Activated naive CD8-positive, alpha-beta T cell treated with anti-CD3 and anti-CD28 coated beads, Interleukin-2, amount 10 ng/mL, durations not matched to agents 7 days and 5 days (primary cell): Measurements from ENCODE around the gene ABLIM3. TPM values are rescaled to one million over a fixed set of nuclear protein-coding genes. Genes with fewer than 3 reads are reported as not detected.

Experiments used
- ATAC-seq: fragments of 150-1000 bp; cut with Tn5 transposase; one replicate; pipeline ENCODE4 v1.10.0; 2021; ENCODE audit warnings: low read depth, moderate library complexity
- POLR2A ChIA-PET: fragments of 350-600 bp; sonication (Branson Sonifier 250); formaldehyde crosslinking; loops from one replicate; lab custom pipeline; 2021; ENCODE audit warnings: antibody characterized with exemption; lab: Charles Lee
- DNase-seq: peaks from one replicate; pipeline ENCODE4 v3.0.0; 2021
- H3K27ac Mint-ChIP-seq: one replicate; pipeline ENCODE4 v1.8.0; 2022; ENCODE audit warnings: mild to moderate bottlenecking, mixed read lengths
- H3K27me3 Mint-ChIP-seq: one replicate; pipeline ENCODE4 v1.8.0; 2022; ENCODE audit warnings: mild to moderate bottlenecking, moderate library complexity, mixed read lengths
- H3K36me3 Mint-ChIP-seq: one replicate; pipeline ENCODE4 v1.8.0; 2021; ENCODE audit warnings: mild to moderate bottlenecking, mixed read lengths
- H3K4me1 Mint-ChIP-seq: one replicate; pipeline ENCODE4 v1.8.0; 2021; ENCODE audit warnings: mixed read lengths
- H3K4me3 Mint-ChIP-seq: one replicate; pipeline ENCODE4 v1.8.0; 2022; ENCODE audit warnings: mild to moderate bottlenecking, moderate library complexity, mixed read lengths
- H3K9me3 Mint-ChIP-seq: one replicate; pipeline ENCODE4 v1.8.0; 2021; ENCODE audit warnings: mixed read lengths
- total RNA-seq, 2 experiments: library from RNA; stranded (reverse); gene quantifications; one replicate each; pipeline ENCODE4 v1.2.3, GENCODE V29; 2021

The ABLIM3 gene
- total RNA-seq, 2 experiments from 2014 or later, result not detected

DNA sequence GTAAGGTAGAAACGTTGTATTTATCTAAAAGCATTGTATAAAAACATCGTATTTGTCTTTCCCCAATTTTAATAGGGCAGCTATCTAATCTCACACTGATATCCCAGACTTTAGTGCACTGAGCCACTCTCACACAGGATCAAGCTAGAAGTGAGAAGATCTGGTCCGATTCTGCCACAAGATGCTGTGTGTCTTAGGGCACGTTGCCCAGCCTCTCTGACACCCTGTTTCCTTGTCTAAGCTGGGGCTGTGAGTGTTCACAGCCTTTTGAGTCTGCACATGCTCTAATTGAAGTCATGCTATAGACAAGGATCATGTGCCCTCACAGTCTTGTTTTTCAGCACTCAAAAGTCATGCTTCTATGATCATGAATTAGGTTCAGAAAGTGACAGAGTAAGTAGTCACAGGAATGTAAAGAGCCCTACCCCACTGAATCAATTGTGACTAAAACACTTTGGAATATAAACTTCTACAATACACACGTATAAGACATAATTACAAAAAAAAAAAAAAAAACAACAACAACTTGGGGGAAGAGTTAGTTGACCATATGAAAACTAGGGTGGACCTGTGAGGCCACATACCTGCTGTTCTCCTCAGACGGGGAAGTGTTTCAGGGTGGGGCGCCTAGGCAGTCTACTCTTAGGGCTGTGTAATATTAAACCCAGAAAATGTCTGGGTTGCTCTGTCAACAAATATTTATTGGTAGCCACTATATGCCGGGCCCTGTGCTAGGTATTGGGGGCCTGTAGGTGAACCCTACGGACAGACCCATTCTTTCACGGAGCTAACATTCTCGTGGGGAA lies 893 bp upstream of the ABLIM3 start:
- no peak overlapping the region for H3K27ac Mint-ChIP-seq
- H3K36me3 Mint-ChIP-seq, result no peaks in the 10 kb centered on the region
- H3K4me1 Mint-ChIP-seq, result peaks cover 2% of the 10 kb centered on the region
- POLR2A ChIA-PET, result no interaction called here
- DNase-seq (no peak), ATAC-seq (no peak)
- no peaks in the 10 kb centered on the region for H3K9me3 Mint-ChIP-seq
- H3K27me3 Mint-ChIP-seq, result peaks cover 40% of the 10 kb centered on the region
- no peak overlapping the region for H3K4me3 Mint-ChIP-seq

DNA sequence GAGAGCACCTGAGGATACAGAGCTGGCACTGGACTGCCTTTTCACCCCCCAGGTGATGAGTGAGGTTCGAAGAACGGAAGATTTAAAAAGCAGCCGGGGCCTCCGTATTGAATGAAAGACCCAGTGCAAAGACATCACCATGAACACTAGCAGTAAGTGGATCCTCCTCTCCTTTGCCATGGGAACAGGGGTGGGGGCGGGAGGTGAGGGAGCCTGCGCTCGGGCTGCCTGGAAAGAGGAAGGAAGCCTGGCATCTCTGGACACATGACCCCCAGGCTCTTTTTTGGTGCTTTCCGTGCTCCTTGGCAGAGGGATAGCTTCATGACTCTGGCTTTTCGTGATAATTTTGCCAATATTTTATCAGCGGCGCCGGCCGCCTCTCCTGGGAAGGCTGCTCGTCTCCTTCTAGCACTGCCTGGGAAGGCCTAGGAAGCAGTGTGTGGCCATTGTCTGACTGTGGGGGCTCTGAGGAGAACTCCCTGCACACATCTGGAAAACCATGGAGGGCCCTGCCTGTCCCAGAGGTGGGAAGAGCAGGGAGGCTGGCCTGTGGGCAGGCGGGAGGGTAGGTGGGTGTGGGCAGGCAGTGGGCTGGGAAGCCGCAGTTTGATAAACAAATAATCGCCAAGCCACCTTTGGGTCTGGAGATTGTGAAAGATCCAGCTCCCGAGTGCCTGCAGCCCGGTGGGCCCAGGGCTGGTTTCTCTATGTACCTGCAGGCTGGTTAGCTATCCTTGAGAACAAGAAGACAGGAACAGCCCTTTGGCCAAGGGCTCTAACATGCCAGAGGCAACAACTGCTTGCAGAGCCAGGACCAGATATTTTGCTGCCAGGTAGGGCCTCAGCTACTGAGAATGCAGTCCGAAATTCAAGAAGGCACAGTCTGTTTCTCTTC lies 911 bp downstream of the ABLIM3 start:
- no peak for DNase-seq
- POLR2A ChIA-PET, result no interaction called here
- Mint-ChIP-seq H3K9me3 (no peaks in the 10 kb centered on the region), H3K27ac (no peak overlapping the region), H3K4me1 (peaks cover 2% of the 10 kb centered on the region), H3K27me3 (peaks cover 40% of the 10 kb centered on the region), H3K4me3 (peak overlapping the region; percentile 28), H3K36me3 (no peaks in the 10 kb centered on the region)
- ATAC-seq, result no peak

GRCh38 chr5:149143470-149143869 lies 2.2 kb downstream of the ABLIM3 start:
- no peak overlapping the region for H3K27ac Mint-ChIP-seq
- DNase-seq (no peak), ATAC-seq (no peak)
- no peaks in the 10 kb centered on the region for H3K9me3 Mint-ChIP-seq
- no peak overlapping the region for H3K4me3 Mint-ChIP-seq
- peaks cover 2% of the 10 kb centered on the region for H3K4me1 Mint-ChIP-seq
- H3K36me3 Mint-ChIP-seq, result no peaks in the 10 kb centered on the region
- peaks cover 34% of the 10 kb centered on the region for H3K27me3 Mint-ChIP-seq
- POLR2A ChIA-PET, result no interaction called here

GRCh38 chr5:149144637-149145036 lies 3.3 kb downstream of the ABLIM3 start:
- Mint-ChIP-seq H3K27ac (no peak overlapping the region), H3K4me1 (peaks cover 2% of the 10 kb centered on the region), H3K4me3 (no peak overlapping the region), H3K36me3 (no peaks in the 10 kb centered on the region), H3K9me3 (no peaks in the 10 kb centered on the region), H3K27me3 (peaks cover 34% of the 10 kb centered on the region)
- ATAC-seq, result no peak
- DNase-seq, result no peak
- POLR2A ChIA-PET, result no interaction called here

GRCh38 chr5:149145138-149145537 lies 3.8 kb downstream of the ABLIM3 start:
- Mint-ChIP-seq H3K36me3 (no peaks in the 10 kb centered on the region), H3K9me3 (no peaks in the 10 kb centered on the region), H3K4me1 (peaks cover 2% of the 10 kb centered on the region), H3K4me3 (no peak overlapping the region), H3K27ac (no peak overlapping the region), H3K27me3 (peaks cover 32% of the 10 kb centered on the region)
- POLR2A ChIA-PET, result no interaction called here
- ATAC-seq (no peak), DNase-seq (no peak)

GRCh38 chr5:149147676-149148075 lies 6.4 kb downstream of the ABLIM3 start:
- Mint-ChIP-seq H3K4me3 (no peak overlapping the region), H3K27ac (no peak overlapping the region), H3K9me3 (no peaks in the 10 kb centered on the region), H3K36me3 (no peaks in the 10 kb centered on the region), H3K4me1 (peaks cover 2% of the 10 kb centered on the region), H3K27me3 (peaks cover 24% of the 10 kb centered on the region)
- POLR2A ChIA-PET, result no interaction called here
- DNase-seq (no peak), ATAC-seq (no peak)

GRCh38 chr5:149149942-149150341 lies 8.6 kb downstream of the ABLIM3 start:
- Mint-ChIP-seq H3K27me3 (peaks cover 14% of the 10 kb centered on the region), H3K4me1 (no peaks in the 10 kb centered on the region), H3K4me3 (no peak overlapping the region), H3K9me3 (no peaks in the 10 kb centered on the region), H3K36me3 (no peaks in the 10 kb centered on the region), H3K27ac (no peak overlapping the region)
- DNase-seq (no peak), ATAC-seq (no peak)
- POLR2A ChIA-PET, result no interaction called here

- Mint-ChIP-seq H3K27ac (no peak overlapping the region), H3K36me3 (no peaks in the 10 kb centered on the region), H3K27me3 (peaks cover 13% of the 10 kb centered on the region), H3K9me3 (no peaks in the 10 kb centered on the region), H3K4me1 (no peaks in the 10 kb centered on the region), H3K4me3 (no peak overlapping the region)
- DNase-seq (no peak), ATAC-seq (no peak)
- POLR2A ChIA-PET, result no interaction called here
Measured at GRCh38 chr5:149150457-149150856, 9.2 kb downstream of the ABLIM3 start.

- no peaks in the 10 kb centered on the region for H3K36me3 Mint-ChIP-seq
- peaks cover 11% of the 10 kb centered on the region for H3K27me3 Mint-ChIP-seq
- H3K4me3 Mint-ChIP-seq, result no peak overlapping the region
- H3K27ac Mint-ChIP-seq, result no peak overlapping the region
- no peak for DNase-seq
- no peaks in the 10 kb centered on the region for H3K4me1 Mint-ChIP-seq
- H3K9me3 Mint-ChIP-seq, result no peaks in the 10 kb centered on the region
- POLR2A ChIA-PET, result no interaction called here
- no peak for ATAC-seq
Measured at GRCh38 chr5:149151717-149152116, 10.4 kb downstream of the ABLIM3 start.

DNA sequence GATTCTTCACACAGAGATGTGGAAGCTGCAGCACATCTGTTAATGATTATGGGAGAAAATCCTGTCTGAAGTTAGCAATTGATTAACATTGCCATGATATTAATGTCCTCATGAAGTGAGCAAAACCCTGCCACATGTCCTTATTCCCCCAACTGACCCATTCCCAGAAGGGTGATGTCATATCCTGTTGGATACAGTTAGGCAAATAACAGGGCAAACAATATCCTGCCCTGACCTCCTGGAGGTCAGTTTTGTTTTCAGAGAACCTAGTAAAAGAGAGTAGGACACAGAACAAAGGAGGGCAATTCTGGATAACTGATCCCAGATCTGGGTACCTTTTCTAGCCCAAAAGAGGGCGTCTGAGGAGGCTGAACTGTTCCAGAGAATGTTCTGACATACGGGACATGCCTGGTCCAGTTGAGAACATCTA lies 11.0 kb downstream of the ABLIM3 start:
- no peak for ATAC-seq
- Mint-ChIP-seq H3K27me3 (peaks cover 12% of the 10 kb centered on the region), H3K4me3 (no peak overlapping the region), H3K36me3 (no peaks in the 10 kb centered on the region), H3K4me1 (no peaks in the 10 kb centered on the region), H3K9me3 (no peaks in the 10 kb centered on the region), H3K27ac (no peak overlapping the region)
- no peak for DNase-seq
- POLR2A ChIA-PET, result no interaction called here

DNA sequence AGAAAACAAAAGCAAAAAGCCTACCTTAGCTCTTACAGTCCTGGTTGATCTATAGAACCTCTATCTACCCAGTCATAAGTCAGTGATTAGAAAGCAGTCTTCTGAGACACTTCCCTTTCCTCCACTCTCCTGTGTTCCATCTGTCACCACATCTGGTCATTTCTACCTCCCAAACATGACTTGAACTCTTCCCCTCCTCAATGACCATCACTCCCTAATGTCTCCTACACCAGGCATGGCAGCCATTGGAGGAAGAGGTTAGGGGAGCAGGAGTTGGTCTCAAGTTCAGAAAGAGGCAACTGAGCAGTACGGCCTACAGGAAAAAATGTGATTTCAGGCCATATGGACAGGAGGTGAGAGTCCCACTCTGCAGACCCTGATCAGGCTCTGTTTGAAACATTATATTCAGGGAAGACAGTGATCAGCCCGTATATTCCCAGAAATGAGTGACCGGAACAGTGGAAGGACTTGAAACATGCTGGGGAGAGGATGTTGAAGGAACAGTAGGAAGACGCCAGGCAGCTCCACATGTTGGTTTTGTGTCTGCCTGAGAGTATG lies 12.0 kb downstream of the ABLIM3 start:
- no peak for DNase-seq
- no peaks in the 10 kb centered on the region for H3K4me1 Mint-ChIP-seq
- no peak for ATAC-seq
- no peaks in the 10 kb centered on the region for H3K36me3 Mint-ChIP-seq
- POLR2A ChIA-PET, result no interaction called here
- H3K4me3 Mint-ChIP-seq, result no peak overlapping the region
- H3K9me3 Mint-ChIP-seq, result no peaks in the 10 kb centered on the region
- peaks cover 19% of the 10 kb centered on the region for H3K27me3 Mint-ChIP-seq
- no peak overlapping the region for H3K27ac Mint-ChIP-seq

- Mint-ChIP-seq H3K4me1 (no peaks in the 10 kb centered on the region), H3K4me3 (no peak overlapping the region), H3K9me3 (no peaks in the 10 kb centered on the region), H3K27me3 (peaks cover 22% of the 10 kb centered on the region), H3K36me3 (no peaks in the 10 kb centered on the region), H3K27ac (no peak overlapping the region)
- ATAC-seq (no peak), DNase-seq (no peak)
- POLR2A ChIA-PET, result no interaction called here
Measured at GRCh38 chr5:149153751-149154610, 12.7 kb downstream of the ABLIM3 start.

GRCh38 chr5:149154650-149155049 lies 13.4 kb downstream of the ABLIM3 start:
- no peak for DNase-seq
- H3K4me1 Mint-ChIP-seq, result no peaks in the 10 kb centered on the region
- H3K4me3 Mint-ChIP-seq, result no peak overlapping the region
- H3K27me3 Mint-ChIP-seq, result peaks cover 25% of the 10 kb centered on the region
- ATAC-seq, result no peak
- H3K36me3 Mint-ChIP-seq, result no peaks in the 10 kb centered on the region
- H3K9me3 Mint-ChIP-seq, result no peaks in the 10 kb centered on the region
- POLR2A ChIA-PET, result no interaction called here
- H3K27ac Mint-ChIP-seq, result no peak overlapping the region
